HepG2 (cell line): ENCODE results near the gene ST6GALNAC2. TPM values are rescaled to one million over a fixed set of nuclear protein-coding genes. Genes with fewer than 3 reads are reported as not detected.

Experiments
- ASH2L ChIP-seq: fragments of 300-600, 200-600 bp; sonication (generic); IDR thresholded peaks from 2 replicates; pipeline ENCODE4 v1.7.0; 2017; ENCODE audit warnings: low read depth, mild to moderate bottlenecking, moderate library complexity, mixed read lengths, low read length; ENCODE audit not compliant: insufficient read length
- CTCF ChIP-seq: sonication (generic); formaldehyde crosslinking; IDR thresholded peaks from 2 replicates; pipeline ENCODE4 v1.5.0; 2020; ENCODE audit warnings: mild to moderate bottlenecking, missing genetic modification reagents, moderate library complexity
- E2F2 ChIP-seq: sonication (generic); formaldehyde crosslinking; IDR thresholded peaks from 2 replicates; pipeline ENCODE4 v1.4.0; 2020; ENCODE audit warnings: missing genetic modification reagents, borderline replicate concordance
- HNRNPLL ChIP-seq: fragments of 200-400 bp; formaldehyde crosslinking; IDR thresholded peaks from 2 replicates; pipeline ENCODE4 v1.6.1; 2017; ENCODE audit warnings: mild to moderate bottlenecking, low read depth, low read length; ENCODE audit not compliant: poor library complexity, severe bottlenecking
- PHF21A ChIP-seq: sonication (generic); formaldehyde crosslinking; IDR thresholded peaks from 2 replicates; pipeline ENCODE4 v1.5.0; 2020; ENCODE audit warnings: mild to moderate bottlenecking, missing genetic modification reagents
- SCMH1 ChIP-seq: sonication (generic); formaldehyde crosslinking; IDR thresholded peaks from 2 replicates; pipeline ENCODE4 v1.9.0; 2021; ENCODE audit warnings: missing genetic modification reagents, mild to moderate bottlenecking, borderline replicate concordance
- ZFP90 ChIP-seq: sonication (generic); formaldehyde crosslinking; IDR thresholded peaks from 2 replicates; pipeline ENCODE4 v1.8.0; 2022; ENCODE audit warnings: missing genetic modification reagents, mild to moderate bottlenecking, inconsistent platforms, borderline replicate concordance
- ZNF367 ChIP-seq: sonication (generic); formaldehyde crosslinking; IDR thresholded peaks from 2 replicates; pipeline ENCODE4 v1.4.0; 2020; ENCODE audit warnings: missing genetic modification reagents, borderline replicate concordance
- ZNF512B ChIP-seq: sonication (generic); formaldehyde crosslinking; IDR thresholded peaks from 2 replicates; pipeline ENCODE4 v1.5.1; 2020; ENCODE audit warnings: missing genetic modification reagents, mild to moderate bottlenecking, borderline replicate concordance
- ZNF607 ChIP-seq: sonication (generic); formaldehyde crosslinking; IDR thresholded peaks from 2 replicates; pipeline ENCODE4 v1.5.1; 2020; ENCODE audit warnings: missing genetic modification reagents, mild to moderate bottlenecking, borderline replicate concordance
- ZUFSP ChIP-seq: sonication (generic); formaldehyde crosslinking; IDR thresholded peaks from 2 replicates; pipeline ENCODE4 v1.9.0; 2021; ENCODE audit warnings: missing genetic modification reagents, mild to moderate bottlenecking, borderline replicate concordance
- polyA plus RNA-seq, 8 experiments: library from polyadenylated mRNA; depleted of rRNA in 3 of 8; stranded (reverse) in 7 of 8; unstranded in 1 of 8; fragments of >200 nt; fragmentation: Illumina TruSeq in 4 of 8; extraction: Trizol in 4 of 8; gene quantifications; 2 replicates each; pipeline versions ENCODE4 v1.2.1 to v1.2.3, GENCODE V29; 2011 to 2016; ENCODE audit warnings: low read depth in 4 of 8, missing spikeins in 1 of 8, mixed read lengths in 1 of 8; ENCODE audit not compliant: insufficient read depth in 1 of 8
- total RNA-seq, 5 experiments: library from RNA; depleted of rRNA; stranded (reverse); fragments of >200 nt; fragmentation: Illumina TruSeq; extraction: Trizol; gene quantifications; 2 replicates each; pipeline ENCODE4 v1.2.3, GENCODE V29; 2016; ENCODE audit warnings: low read depth in 1 of 5

The ST6GALNAC2 gene
- total and polyA plus RNA-seq, 2 of the 13 experiments (the other 11 are each of a cell fraction or from before 2014, with no cell fraction given) = 0.12 to 0.49 TPM

GRCh38 chr17:76565728-76566612, 19.7 kb downstream of the ST6GALNAC2 start (continued):
- no peak for TF ChIP-seq ZNF512B (CRISPR knock-in tag)
- TF ChIP-seq ZFP90 (CRISPR knock-in tag) = no peak
- 0 out of 2 replicates have a peak, but pooled peaks have one; percentile 50 for TF ChIP-seq ZNF607
- TF ChIP-seq ZNF367 (CRISPR knock-in tag) = no peak
- TF ChIP-seq ZUFSP = 0 out of 2 replicates have a peak, but pooled peaks have one; percentile 83
- peak; percentile 21 for TF ChIP-seq ASH2L
- 0 out of 2 replicates have a peak, but pooled peaks have one; percentile 2 for TF ChIP-seq CTCF (CRISPR knock-in tag)
- no peak for TF ChIP-seq HNRNPLL
- no peak for TF ChIP-seq E2F2
- peak; percentile 39; the same call in 1 of the 2 replicates for TF ChIP-seq PHF21A (CRISPR knock-in tag)
- TF ChIP-seq SCMH1 (CRISPR knock-in tag) = no peak
